ENCODE data around the gene GPR78. TPM values are rescaled to one million over a fixed set of nuclear protein-coding genes. Genes with fewer than 3 reads are reported as not detected.
A peak's percentile ranks its signal among the peaks of the same experiment; 100 is the strongest.

Gene GPR78
- total and polyA plus RNA-seq, 4 donors: not detected

DNA sequence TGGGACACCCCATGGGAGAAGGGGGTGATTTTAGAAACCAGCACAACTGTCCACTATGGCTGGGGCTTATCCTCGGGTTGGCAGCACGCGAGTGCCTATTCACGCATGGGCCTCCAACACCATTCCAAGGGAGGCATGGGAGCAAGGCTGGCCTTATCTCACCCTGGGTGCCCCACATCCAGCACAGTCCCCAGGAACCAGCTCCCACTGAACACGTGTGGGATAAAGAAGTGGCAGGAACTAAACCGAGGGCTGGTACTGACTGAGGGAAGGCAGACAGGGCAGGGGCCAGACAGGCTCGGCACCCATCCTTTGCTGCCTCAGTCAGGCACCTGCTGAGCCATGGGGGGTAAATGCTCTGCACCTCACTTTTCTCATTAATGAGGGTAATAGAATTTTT is 43.7 kb upstream of the GPR78 start:
- no peaks in the 10 kb centered on the region for H3K9me3 ChIP-seq (ENCODE audit: control insufficient read depth in 4 of 4, low read length in 3 of 4)
- no peak overlapping the region for H3K4me3 ChIP-seq (ENCODE audit: low read depth in 1 of 3, low read length in 3 of 3)
- no peak overlapping the region for H3K27ac ChIP-seq (ENCODE audit: low read depth in 1 of 2, low read length in 2 of 2)
- TF ChIP-seq RXRA (IDR thresholded peaks at IDR 0.05): no peak
- no peak for TF ChIP-seq RAD21 (IDR thresholded peaks at IDR 0.05)
- TF ChIP-seq HNF4A (conservative IDR thresholded peaks at IDR 0.05): no peak
- TF ChIP-seq, protein P1, sequence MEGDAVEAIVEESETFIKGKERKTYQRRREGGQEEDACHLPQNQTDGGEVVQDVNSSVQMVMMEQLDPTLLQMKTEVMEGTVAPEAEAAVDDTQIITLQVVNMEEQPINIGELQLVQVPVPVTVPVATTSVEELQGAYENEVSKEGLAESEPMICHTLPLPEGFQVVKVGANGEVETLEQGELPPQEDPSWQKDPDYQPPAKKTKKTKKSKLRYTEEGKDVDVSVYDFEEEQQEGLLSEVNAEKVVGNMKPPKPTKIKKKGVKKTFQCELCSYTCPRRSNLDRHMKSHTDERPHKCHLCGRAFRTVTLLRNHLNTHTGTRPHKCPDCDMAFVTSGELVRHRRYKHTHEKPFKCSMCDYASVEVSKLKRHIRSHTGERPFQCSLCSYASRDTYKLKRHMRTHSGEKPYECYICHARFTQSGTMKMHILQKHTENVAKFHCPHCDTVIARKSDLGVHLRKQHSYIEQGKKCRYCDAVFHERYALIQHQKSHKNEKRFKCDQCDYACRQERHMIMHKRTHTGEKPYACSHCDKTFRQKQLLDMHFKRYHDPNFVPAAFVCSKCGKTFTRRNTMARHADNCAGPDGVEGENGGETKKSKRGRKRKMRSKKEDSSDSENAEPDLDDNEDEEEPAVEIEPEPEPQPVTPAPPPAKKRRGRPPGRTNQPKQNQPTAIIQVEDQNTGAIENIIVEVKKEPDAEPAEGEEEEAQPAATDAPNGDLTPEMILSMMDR (IDR thresholded peaks at IDR 0.05; ENCODE audit: low read depth, low read length, missing input control): no peak
- TF ChIP-seq GABPA (IDR thresholded peaks at IDR 0.05 in 1 of 2, conservative IDR thresholded peaks at IDR 0.05 in 1 of 2): no peak
- TF ChIP-seq, protein P2, sequence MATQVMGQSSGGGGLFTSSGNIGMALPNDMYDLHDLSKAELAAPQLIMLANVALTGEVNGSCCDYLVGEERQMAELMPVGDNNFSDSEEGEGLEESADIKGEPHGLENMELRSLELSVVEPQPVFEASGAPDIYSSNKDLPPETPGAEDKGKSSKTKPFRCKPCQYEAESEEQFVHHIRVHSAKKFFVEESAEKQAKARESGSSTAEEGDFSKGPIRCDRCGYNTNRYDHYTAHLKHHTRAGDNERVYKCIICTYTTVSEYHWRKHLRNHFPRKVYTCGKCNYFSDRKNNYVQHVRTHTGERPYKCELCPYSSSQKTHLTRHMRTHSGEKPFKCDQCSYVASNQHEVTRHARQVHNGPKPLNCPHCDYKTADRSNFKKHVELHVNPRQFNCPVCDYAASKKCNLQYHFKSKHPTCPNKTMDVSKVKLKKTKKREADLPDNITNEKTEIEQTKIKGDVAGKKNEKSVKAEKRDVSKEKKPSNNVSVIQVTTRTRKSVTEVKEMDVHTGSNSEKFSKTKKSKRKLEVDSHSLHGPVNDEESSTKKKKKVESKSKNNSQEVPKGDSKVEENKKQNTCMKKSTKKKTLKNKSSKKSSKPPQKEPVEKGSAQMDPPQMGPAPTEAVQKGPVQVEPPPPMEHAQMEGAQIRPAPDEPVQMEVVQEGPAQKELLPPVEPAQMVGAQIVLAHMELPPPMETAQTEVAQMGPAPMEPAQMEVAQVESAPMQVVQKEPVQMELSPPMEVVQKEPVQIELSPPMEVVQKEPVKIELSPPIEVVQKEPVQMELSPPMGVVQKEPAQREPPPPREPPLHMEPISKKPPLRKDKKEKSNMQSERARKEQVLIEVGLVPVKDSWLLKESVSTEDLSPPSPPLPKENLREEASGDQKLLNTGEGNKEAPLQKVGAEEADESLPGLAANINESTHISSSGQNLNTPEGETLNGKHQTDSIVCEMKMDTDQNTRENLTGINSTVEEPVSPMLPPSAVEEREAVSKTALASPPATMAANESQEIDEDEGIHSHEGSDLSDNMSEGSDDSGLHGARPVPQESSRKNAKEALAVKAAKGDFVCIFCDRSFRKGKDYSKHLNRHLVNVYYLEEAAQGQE (IDR thresholded peaks at IDR 0.05): no peak
- WGBS: 93% methylated on average over 7 of the region's 7 CpGs
- no peaks in the 10 kb centered on the region for H3K36me3 ChIP-seq (ENCODE audit: control insufficient read depth in 4 of 4, insufficient read depth in 3 of 4, low read depth in 1 of 4, low read length in 3 of 4)
- no peaks in the 10 kb centered on the region for H3K27me3 ChIP-seq (ENCODE audit: control insufficient read depth in 4 of 4, insufficient read depth in 4 of 4, low read length in 3 of 4)
- no peak for DNase-seq (ENCODE audit: low spot score)
- peaks cover 0 to 7% (median 1%) of the 10 kb centered on the region in 4 donors for H3K4me1 ChIP-seq (ENCODE audit: control insufficient read depth in 4 of 4, insufficient read depth in 4 of 4, low read length in 3 of 4)
- no peak overlapping the region for H3K9ac ChIP-seq (ENCODE audit: low read depth in 1 of 2, low read length in 2 of 2)

DNA sequence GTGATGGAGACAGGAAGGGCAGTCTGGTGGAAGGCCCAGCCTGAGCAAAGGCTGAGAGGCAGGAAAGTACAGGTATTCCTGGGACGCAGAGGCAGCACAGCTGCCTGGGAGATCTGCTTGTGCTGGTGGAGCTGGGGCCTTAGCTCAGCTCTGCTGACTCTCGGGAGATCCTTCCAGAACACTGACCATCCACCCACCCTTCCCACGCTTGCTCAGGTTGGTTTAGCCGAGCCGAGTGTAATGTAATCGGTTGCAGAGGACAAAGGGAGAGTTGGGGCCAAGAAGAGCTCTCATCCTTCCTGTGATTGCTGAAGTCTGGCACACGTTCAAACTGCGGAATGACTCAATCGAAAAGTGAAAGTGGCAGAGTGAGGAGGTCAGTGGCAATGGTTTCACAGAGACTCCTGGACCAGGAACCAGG is 43.1 kb upstream of the GPR78 start:
- DNase-seq (ENCODE audit: low spot score): no peak
- TF ChIP-seq, protein P3, sequence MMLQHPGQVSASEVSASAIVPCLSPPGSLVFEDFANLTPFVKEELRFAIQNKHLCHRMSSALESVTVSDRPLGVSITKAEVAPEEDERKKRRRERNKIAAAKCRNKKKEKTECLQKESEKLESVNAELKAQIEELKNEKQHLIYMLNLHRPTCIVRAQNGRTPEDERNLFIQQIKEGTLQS (IDR thresholded peaks at IDR 0.05): peak; percentile 57
- TF ChIP-seq, protein P4, sequence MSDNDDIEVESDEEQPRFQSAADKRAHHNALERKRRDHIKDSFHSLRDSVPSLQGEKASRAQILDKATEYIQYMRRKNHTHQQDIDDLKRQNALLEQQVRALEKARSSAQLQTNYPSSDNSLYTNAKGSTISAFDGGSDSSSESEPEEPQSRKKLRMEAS (IDR thresholded peaks at IDR 0.05): no peak
- TF ChIP-seq, protein P1 (IDR thresholded peaks at IDR 0.05; ENCODE audit: low read depth, low read length, missing input control): no peak
- no peak for TF ChIP-seq SP1 (IDR thresholded peaks at IDR 0.05)
- TF ChIP-seq FOXA2 (IDR thresholded peaks at IDR 0.05): no peak
- TF ChIP-seq YY1 (IDR thresholded peaks at IDR 0.05): no peak
- peak in 1 of 2 donors; percentile 63 for TF ChIP-seq JUND (IDR thresholded peaks at IDR 0.05)
- no peak for TF ChIP-seq HNF4G (IDR thresholded peaks at IDR 0.05)
- TF ChIP-seq RAD21 (IDR thresholded peaks at IDR 0.05): no peak
- TF ChIP-seq HNF4A (conservative IDR thresholded peaks at IDR 0.05): peak in 1 of 2 donors; percentile 13
- TF ChIP-seq RXRA (IDR thresholded peaks at IDR 0.05): peak in 1 of 2 donors; percentile 25
- no peak for TF ChIP-seq GABPA (IDR thresholded peaks at IDR 0.05 in 1 of 2, conservative IDR thresholded peaks at IDR 0.05 in 1 of 2)
- no peak for TF ChIP-seq EGR1 (IDR thresholded peaks at IDR 0.05; ENCODE audit: low read depth in 2 of 2)
- TF ChIP-seq, protein P2 (IDR thresholded peaks at IDR 0.05): no peak
- no peak for TF ChIP-seq FOXA1 (IDR thresholded peaks at IDR 0.05)
- TF ChIP-seq, protein P5, sequence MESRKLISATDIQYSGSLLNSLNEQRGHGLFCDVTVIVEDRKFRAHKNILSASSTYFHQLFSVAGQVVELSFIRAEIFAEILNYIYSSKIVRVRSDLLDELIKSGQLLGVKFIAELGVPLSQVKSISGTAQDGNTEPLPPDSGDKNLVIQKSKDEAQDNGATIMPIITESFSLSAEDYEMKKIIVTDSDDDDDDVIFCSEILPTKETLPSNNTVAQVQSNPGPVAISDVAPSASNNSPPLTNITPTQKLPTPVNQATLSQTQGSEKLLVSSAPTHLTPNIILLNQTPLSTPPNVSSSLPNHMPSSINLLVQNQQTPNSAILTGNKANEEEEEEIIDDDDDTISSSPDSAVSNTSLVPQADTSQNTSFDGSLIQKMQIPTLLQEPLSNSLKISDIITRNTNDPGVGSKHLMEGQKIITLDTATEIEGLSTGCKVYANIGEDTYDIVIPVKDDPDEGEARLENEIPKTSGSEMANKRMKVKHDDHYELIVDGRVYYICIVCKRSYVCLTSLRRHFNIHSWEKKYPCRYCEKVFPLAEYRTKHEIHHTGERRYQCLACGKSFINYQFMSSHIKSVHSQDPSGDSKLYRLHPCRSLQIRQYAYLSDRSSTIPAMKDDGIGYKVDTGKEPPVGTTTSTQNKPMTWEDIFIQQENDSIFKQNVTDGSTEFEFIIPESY (IDR thresholded peaks at IDR 0.05): no peak
- TF ChIP-seq TAF1 (conservative IDR thresholded peaks at IDR 0.05): no peak
- Histone ChIP-seq H3K9me3 (ENCODE audit: control insufficient read depth in 4 of 4, low read length in 3 of 4) (no peaks in the 10 kb centered on the region), H3K27ac (ENCODE audit: low read depth in 1 of 2, low read length in 2 of 2) (no peak overlapping the region), H3K27me3 (ENCODE audit: control insufficient read depth in 4 of 4, insufficient read depth in 4 of 4, low read length in 3 of 4) (no peaks in the 10 kb centered on the region), H3K36me3 (ENCODE audit: control insufficient read depth in 4 of 4, insufficient read depth in 3 of 4, low read depth in 1 of 4, low read length in 3 of 4) (no peaks in the 10 kb centered on the region), H3K9ac (ENCODE audit: low read depth in 1 of 2, low read length in 2 of 2) (no peak overlapping the region), H3K4me3 (ENCODE audit: low read depth in 1 of 3, low read length in 3 of 3) (no peak overlapping the region), H3K4me1 (ENCODE audit: control insufficient read depth in 4 of 4, insufficient read depth in 4 of 4, low read length in 3 of 4) (peaks cover 0 to 7% (median 1%) of the 10 kb centered on the region in 4 donors)
- 18% methylated on average over 9 of the region's 9 CpGs for WGBS
